OCI-LY1 (cell line): Measurements from ENCODE around the gene ADAMTS9.

Experiments
- H2AFZ ChIP-seq: fragments of 200-600 bp; sonication (generic), shearing (Covaris generic); 2 replicates; pipeline ENCODE4 v1.6.0; 2014; ENCODE audit warnings: antibody characterized with exemption, mild to moderate bottlenecking, low read length
- H3F3A ChIP-seq: fragments of 200-600 bp; sonication (generic), shearing (Covaris generic); 2 replicates; pipeline ENCODE4 v1.6.0; 2014; ENCODE audit warnings: mild to moderate bottlenecking, antibody characterized with exemption, low read length, moderate library complexity; ENCODE audit not compliant: insufficient read depth
- H3K27ac ChIP-seq: fragments of 200-600 bp; sonication (generic); 2 replicates; pipeline ENCODE4 v1.5.1; 2014; ENCODE audit warnings: low read length, mixed run types, mild to moderate bottlenecking, low read depth; ENCODE audit not compliant: poor library complexity, severe bottlenecking
- H3K27me3 ChIP-seq: fragments of 200-600 bp; sonication (generic); 2 replicates; pipeline ENCODE4 v1.6.0; 2014; ENCODE audit warnings: antibody characterized with exemption, mild to moderate bottlenecking, low read length, moderate library complexity; ENCODE audit not compliant: insufficient read depth
- H3K36me3 ChIP-seq: fragments of 200-600 bp; sonication (generic); 2 replicates; pipeline ENCODE4 v1.6.1; 2014; ENCODE audit warnings: mild to moderate bottlenecking, antibody characterized with exemption, low read length, moderate library complexity, mixed read lengths; ENCODE audit not compliant: insufficient read depth
- H3K4me1 ChIP-seq: fragments of 200-600 bp; sonication (generic); 2 replicates; pipeline ENCODE4 v1.5.1; 2014; ENCODE audit warnings: mild to moderate bottlenecking, low read length, moderate library complexity; ENCODE audit not compliant: insufficient read depth, severe bottlenecking
- H3K4me2 ChIP-seq: fragments of 200-600 bp; sonication (generic), shearing (Covaris generic); 2 replicates; pipeline ENCODE4 v1.6.1; 2014; ENCODE audit warnings: low read length
- H3K4me3 ChIP-seq: fragments of 200-600 bp; sonication (generic); 2 replicates; pipeline ENCODE4 v1.5.1; 2014; ENCODE audit warnings: low read length, low read depth, mild to moderate bottlenecking, mixed read lengths; ENCODE audit not compliant: poor library complexity, severe bottlenecking
- H3K79me2 ChIP-seq: fragments of 200-600 bp; shearing (Covaris generic); 2 replicates; pipeline ENCODE4 v1.6.1; 2016; ENCODE audit warnings: mixed run types, low read length, mixed read lengths; ENCODE audit not compliant: insufficient read depth
- H3K9ac ChIP-seq: fragments of 200-600 bp; sonication (generic), shearing (Covaris generic); 2 replicates; pipeline ENCODE4 v1.6.1; 2014; ENCODE audit warnings: mild to moderate bottlenecking, low read length, mixed read lengths
- H3K9me2 ChIP-seq: fragments of 200-600 bp; sonication (generic), shearing (Covaris generic); 2 replicates; pipeline ENCODE4 v1.6.1; 2014; ENCODE audit warnings: low read depth, mild to moderate bottlenecking, low read length, mixed read lengths
- H3K9me3 ChIP-seq: fragments of 200-600 bp; shearing (Covaris generic); 2 replicates; pipeline ENCODE4 v1.6.1; 2014; ENCODE audit warnings: low read length, mixed read lengths
- H4K20me1 ChIP-seq: fragments of 200-600 bp; sonication (generic), shearing (Covaris generic); 2 replicates; pipeline ENCODE4 v1.6.0; 2016; ENCODE audit warnings: mild to moderate bottlenecking, low read length; ENCODE audit not compliant: insufficient read depth
- EZH2 ChIP-seq: fragments of 200-600 bp; sonication (generic), shearing (Covaris generic); IDR thresholded peaks from 2 replicates; pipeline ENCODE4 v1.8.0; 2017; ENCODE audit warnings: borderline replicate concordance, mixed run types, mild to moderate bottlenecking, antibody characterized with exemption, low read length, moderate library complexity, mixed read lengths
- TF ChIP-seq, protein P1 (sequence below): fragments of 200-600 bp; sonication (generic), shearing (Covaris generic); IDR thresholded peaks from 2 replicates; pipeline ENCODE4 v1.5.1; 2017; ENCODE audit warnings: mild to moderate bottlenecking, antibody characterized with exemption, low read length, moderate library complexity, mixed read lengths

The ADAMTS9 gene

DNA sequence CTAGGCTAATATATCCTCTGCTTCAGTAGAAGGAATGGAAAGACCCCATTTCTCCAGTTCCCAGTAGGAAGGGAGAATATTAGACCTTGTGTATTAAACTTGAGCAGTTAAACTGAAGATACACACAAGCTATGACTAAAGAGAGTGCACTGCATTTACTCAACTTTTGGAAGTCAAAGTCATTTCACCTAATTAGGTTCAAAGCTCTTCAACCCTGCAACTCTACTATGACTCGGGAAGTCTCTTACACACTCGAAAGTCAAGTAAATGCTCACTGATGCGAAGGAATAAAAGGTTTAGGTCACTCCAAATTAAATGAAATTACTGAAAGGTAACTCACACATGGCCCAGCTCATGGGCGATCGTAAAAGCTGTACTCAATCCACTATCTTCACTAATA, 33.8 kb downstream of the ADAMTS9 start:
- H2AFZ ChIP-seq = no peak overlapping the region
- no peaks in the 10 kb centered on the region for H3K9me2 ChIP-seq
- H3K27me3 ChIP-seq = no peaks in the 10 kb centered on the region
- H4K20me1 ChIP-seq = no peaks in the 10 kb centered on the region
- H3K4me1 ChIP-seq = no peaks in the 10 kb centered on the region
- H3K4me3 ChIP-seq = no peak overlapping the region
- no peak overlapping the region for H3K27ac ChIP-seq
- no peak overlapping the region for H3K4me2 ChIP-seq
- H3K9me3 ChIP-seq = no peaks in the 10 kb centered on the region
- H3K79me2 ChIP-seq = no peaks in the 10 kb centered on the region
- TF ChIP-seq, protein P1, sequence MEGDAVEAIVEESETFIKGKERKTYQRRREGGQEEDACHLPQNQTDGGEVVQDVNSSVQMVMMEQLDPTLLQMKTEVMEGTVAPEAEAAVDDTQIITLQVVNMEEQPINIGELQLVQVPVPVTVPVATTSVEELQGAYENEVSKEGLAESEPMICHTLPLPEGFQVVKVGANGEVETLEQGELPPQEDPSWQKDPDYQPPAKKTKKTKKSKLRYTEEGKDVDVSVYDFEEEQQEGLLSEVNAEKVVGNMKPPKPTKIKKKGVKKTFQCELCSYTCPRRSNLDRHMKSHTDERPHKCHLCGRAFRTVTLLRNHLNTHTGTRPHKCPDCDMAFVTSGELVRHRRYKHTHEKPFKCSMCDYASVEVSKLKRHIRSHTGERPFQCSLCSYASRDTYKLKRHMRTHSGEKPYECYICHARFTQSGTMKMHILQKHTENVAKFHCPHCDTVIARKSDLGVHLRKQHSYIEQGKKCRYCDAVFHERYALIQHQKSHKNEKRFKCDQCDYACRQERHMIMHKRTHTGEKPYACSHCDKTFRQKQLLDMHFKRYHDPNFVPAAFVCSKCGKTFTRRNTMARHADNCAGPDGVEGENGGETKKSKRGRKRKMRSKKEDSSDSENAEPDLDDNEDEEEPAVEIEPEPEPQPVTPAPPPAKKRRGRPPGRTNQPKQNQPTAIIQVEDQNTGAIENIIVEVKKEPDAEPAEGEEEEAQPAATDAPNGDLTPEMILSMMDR = no peak
- TF ChIP-seq EZH2 = no peak
- H3K36me3 ChIP-seq = no peaks in the 10 kb centered on the region
- no peak overlapping the region for H3K9ac ChIP-seq
- no peaks in the 10 kb centered on the region for H3F3A ChIP-seq

DNA sequence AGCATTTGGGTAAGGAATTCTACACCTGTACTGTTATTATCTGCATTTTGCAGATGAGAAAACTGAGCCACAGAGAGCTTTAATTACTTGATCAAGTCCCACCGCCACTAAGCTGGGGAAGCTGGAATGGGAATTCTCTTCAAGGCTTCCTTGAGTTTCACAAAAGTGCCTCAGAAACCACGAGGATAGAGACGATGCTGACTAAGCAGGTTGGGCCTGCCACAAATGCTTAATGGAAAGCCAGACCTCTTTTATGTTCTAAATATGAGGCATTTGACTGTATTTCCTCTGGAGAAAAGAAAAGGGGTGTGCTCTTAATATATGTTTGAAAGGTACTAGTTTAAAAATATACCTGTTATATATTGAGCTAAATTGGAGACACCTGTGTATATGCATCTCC, 34.7 kb downstream of the ADAMTS9 start:
- no peaks in the 10 kb centered on the region for H3F3A ChIP-seq
- H3K79me2 ChIP-seq = no peaks in the 10 kb centered on the region
- TF ChIP-seq, protein P1 = no peak
- no peak for TF ChIP-seq EZH2
- no peaks in the 10 kb centered on the region for H3K4me1 ChIP-seq
- H3K4me3 ChIP-seq = no peak overlapping the region
- no peaks in the 10 kb centered on the region for H3K36me3 ChIP-seq
- no peaks in the 10 kb centered on the region for H4K20me1 ChIP-seq
- H3K27me3 ChIP-seq = no peaks in the 10 kb centered on the region
- H3K9me3 ChIP-seq = no peaks in the 10 kb centered on the region
- H3K9me2 ChIP-seq = no peaks in the 10 kb centered on the region
- no peak overlapping the region for H2AFZ ChIP-seq
- no peak overlapping the region for H3K27ac ChIP-seq
- no peak overlapping the region for H3K9ac ChIP-seq
- no peak overlapping the region for H3K4me2 ChIP-seq

DNA sequence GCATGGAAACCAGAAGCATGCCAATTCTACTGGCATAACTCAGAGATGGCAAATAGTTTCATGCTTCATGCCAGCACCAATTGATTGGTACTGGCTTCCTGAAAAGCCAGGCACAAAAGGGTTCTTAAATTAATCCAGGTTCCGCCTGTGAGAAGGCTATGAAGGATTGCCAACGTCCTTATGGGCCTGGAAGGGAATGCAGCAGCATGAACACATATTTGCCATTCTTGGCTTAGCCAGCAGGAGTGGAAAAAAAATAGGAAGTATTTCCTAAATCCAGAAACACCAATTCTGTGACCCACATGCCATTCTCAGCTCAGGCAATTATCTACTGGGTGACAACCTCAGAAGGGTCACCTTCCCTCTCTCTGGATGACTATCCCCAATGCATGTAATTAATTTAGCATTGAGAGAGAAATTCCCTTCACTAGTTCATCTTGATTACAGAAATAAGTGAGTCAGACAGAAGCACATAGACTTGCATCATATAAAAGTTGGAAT, 36.0 kb downstream of the ADAMTS9 start:
- H3K9ac ChIP-seq = no peak overlapping the region
- H3K27ac ChIP-seq = no peak overlapping the region
- no peaks in the 10 kb centered on the region for H3K79me2 ChIP-seq
- no peak overlapping the region for H3K4me3 ChIP-seq
- H3K36me3 ChIP-seq = no peaks in the 10 kb centered on the region
- H3K9me2 ChIP-seq = no peaks in the 10 kb centered on the region
- no peak for TF ChIP-seq EZH2
- TF ChIP-seq, protein P1 = no peak
- H3K9me3 ChIP-seq = no peaks in the 10 kb centered on the region
- no peak overlapping the region for H3K4me2 ChIP-seq
- no peak overlapping the region for H2AFZ ChIP-seq
- H3K27me3 ChIP-seq = no peaks in the 10 kb centered on the region
- H3K4me1 ChIP-seq = no peaks in the 10 kb centered on the region
- H3F3A ChIP-seq = no peaks in the 10 kb centered on the region
- no peaks in the 10 kb centered on the region for H4K20me1 ChIP-seq
